Measurements from ENCODE around the gene MAPK14.

- no peak for TF ChIP-seq EZH2 (IDR thresholded peaks at IDR 0.05; ENCODE audit: low read depth)
- TF ChIP-seq, protein P1, sequence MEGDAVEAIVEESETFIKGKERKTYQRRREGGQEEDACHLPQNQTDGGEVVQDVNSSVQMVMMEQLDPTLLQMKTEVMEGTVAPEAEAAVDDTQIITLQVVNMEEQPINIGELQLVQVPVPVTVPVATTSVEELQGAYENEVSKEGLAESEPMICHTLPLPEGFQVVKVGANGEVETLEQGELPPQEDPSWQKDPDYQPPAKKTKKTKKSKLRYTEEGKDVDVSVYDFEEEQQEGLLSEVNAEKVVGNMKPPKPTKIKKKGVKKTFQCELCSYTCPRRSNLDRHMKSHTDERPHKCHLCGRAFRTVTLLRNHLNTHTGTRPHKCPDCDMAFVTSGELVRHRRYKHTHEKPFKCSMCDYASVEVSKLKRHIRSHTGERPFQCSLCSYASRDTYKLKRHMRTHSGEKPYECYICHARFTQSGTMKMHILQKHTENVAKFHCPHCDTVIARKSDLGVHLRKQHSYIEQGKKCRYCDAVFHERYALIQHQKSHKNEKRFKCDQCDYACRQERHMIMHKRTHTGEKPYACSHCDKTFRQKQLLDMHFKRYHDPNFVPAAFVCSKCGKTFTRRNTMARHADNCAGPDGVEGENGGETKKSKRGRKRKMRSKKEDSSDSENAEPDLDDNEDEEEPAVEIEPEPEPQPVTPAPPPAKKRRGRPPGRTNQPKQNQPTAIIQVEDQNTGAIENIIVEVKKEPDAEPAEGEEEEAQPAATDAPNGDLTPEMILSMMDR (conservative IDR thresholded peaks at IDR 0.05) = no peak
Observed at GRCh38 chr6:36099869-36100483, 72.4 kb downstream of the MAPK14 start.

All from PC-9 (cell line).